ENCODE measurements around the gene OXLD1.

Gene OXLD1

DNA sequence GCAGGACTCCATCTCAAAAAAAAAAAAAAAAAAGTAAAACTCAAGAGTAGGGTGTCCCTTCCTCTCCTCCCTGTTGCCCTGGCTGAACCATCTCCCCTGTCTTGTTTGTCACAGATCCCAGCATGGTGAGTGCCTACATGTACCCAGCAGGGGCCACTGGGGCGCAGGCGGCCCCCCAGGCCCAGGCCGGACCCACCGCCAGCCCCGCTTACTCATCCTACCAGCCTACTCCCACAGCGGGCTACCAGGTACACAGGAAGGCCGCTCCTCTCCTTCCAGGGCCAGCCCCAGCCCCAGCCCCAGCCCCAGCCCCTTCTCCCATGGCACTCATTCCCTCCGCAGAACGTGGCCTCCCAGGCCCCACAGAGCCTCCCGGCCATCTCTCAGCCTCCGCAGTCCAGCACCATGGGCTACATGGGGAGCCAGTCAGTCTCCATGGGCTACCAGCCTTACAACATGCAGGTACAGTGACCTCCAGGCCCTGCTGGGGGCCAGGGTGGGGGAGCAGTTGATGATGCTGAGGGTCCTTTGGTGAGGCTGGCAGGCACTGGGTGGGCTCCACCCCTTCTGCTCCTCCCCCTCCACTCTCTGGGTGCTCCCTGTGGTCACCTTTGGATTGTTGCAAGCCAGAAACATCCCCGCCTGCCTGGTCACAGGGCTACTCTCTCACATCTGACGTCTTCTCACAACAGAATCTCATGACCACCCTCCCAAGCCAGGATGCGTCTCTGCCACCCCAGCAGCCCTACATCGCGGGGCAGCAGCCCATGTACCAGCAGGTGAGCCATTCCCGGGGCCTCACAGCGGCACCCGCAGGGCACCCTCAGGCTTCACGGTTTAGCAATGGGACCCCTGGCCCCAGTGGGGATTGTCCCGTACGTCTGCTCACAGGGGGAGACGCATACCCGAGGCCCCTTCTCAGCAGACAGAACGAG, 34.2 kb upstream of the OXLD1 start:
- H3K9ac ChIP-seq (ENCODE audit: low read length) = peak overlapping the region; percentile 7
- no peaks in the 10 kb centered on the region for H3K27me3 ChIP-seq (ENCODE audit: control insufficient read depth, insufficient read depth, low read length)
- no peak overlapping the region for H3K4me3 ChIP-seq (ENCODE audit: low read depth, low read length)
- H3K27ac ChIP-seq (ENCODE audit: low read depth, low read length) = no peak overlapping the region
- H3K9me3 ChIP-seq (ENCODE audit: control insufficient read depth, insufficient read depth, low read depth, low read length) = no peaks in the 10 kb centered on the region
- H3K4me1 ChIP-seq (ENCODE audit: control insufficient read depth, insufficient read depth, low read length) = peaks cover 14% of the 10 kb centered on the region
- H3K36me3 ChIP-seq (ENCODE audit: control insufficient read depth, insufficient read depth, low read length) = peaks cover 66% of the 10 kb centered on the region

DNA sequence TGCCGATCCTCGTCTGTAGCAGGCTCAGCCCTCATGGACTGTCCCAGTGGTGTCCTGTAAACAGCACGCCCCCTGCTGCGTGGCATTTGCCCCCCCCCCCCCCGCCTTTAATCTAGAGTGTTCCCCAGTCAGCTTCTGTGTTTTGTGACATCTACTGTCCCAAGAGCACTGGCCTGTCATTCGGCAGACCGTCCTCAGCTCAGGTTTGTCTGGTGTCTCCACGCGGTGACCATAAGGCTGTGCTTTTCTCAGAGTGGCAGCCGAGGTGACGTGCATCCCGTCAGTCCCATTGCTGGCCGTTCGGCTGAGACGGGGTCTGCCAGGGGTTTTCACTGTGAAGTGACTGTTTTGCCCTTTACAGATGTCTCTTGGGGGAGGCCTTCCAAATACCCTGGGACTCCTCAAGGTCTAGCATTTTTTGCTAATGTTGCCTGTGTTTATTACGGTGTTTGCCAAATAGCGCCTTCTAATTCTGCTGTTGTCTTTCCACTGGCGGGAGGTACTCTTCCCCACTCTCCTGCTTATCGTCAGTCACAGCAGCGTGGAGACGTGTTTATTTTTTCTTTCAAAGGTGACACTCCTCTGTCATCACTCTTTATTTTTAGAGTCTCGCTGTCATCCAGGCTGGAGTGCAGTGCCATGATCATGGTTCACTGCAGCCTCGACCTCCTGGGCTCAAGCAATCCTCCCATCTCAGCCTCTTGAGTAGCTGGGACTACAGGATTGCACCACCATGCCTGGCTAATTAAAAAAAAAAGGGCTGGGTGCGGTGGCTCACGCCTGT, 31.0 kb upstream of the OXLD1 start:
- no peak overlapping the region for H3K27ac ChIP-seq (ENCODE audit: low read depth, low read length)
- no peak overlapping the region for H3K9ac ChIP-seq (ENCODE audit: low read length)
- H3K9me3 ChIP-seq (ENCODE audit: control insufficient read depth, insufficient read depth, low read depth, low read length) = no peaks in the 10 kb centered on the region
- peaks cover 8% of the 10 kb centered on the region for H3K4me1 ChIP-seq (ENCODE audit: control insufficient read depth, insufficient read depth, low read length)
- no peak overlapping the region for H3K4me3 ChIP-seq (ENCODE audit: low read depth, low read length)
- peaks cover 85% of the 10 kb centered on the region for H3K36me3 ChIP-seq (ENCODE audit: control insufficient read depth, insufficient read depth, low read length)
- no peaks in the 10 kb centered on the region for H3K27me3 ChIP-seq (ENCODE audit: control insufficient read depth, insufficient read depth, low read length)

DNA sequence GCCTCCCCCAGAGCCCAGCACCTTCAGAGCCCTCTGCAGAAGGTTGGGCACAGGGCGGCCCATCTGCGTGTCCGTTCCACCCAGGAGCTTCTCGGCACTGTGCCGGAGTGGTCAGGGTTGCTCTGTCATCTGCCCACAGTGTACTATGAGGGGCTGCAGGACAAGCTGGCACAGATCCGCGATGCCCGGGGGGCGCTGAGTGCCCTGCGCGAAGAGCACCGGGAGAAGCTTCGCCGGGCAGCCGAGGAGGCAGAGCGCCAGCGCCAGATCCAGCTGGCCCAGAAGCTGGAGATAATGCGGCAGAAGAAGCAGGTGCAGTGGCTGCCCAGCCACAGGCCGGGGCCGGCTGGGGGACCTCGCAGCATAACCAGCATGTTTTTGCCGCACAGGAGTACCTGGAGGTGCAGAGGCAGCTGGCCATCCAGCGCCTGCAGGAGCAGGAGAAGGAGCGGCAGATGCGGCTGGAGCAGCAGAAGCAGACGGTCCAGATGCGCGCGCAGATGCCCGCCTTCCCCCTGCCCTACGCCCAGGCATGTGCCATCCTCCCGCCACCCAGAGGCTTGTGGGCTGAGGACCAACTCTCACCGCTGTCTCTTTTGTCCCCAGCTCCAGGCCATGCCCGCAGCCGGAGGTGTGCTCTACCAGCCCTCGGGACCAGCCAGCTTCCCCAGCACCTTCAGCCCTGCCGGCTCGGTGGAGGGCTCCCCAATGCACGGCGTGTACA, 30.0 kb upstream of the OXLD1 start:
- no peak overlapping the region for H3K4me3 ChIP-seq (ENCODE audit: low read depth, low read length)
- peaks cover 86% of the 10 kb centered on the region for H3K36me3 ChIP-seq (ENCODE audit: control insufficient read depth, insufficient read depth, low read length)

DNA sequence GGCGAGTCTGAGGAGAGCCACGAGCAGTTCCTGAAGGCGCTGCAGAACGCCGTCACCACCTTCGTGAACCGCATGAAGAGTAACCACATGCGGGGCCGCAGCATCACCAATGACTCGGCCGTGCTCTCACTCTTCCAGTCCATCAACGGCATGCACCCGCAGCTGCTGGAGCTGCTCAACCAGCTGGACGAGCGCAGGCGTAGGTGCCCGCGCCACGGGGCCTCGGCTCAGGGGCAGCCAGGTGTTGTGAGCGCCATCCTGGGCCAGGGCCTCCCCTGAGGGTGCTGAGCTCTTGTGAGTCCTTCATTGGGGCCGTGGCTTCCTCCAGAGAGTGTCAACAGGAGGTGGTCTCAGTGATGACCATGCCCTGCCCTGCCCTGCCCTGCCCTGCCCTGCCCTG, 29.4 kb upstream of the OXLD1 start:
- H3K9me3 ChIP-seq (ENCODE audit: control insufficient read depth, insufficient read depth, low read depth, low read length) = no peaks in the 10 kb centered on the region
- H3K4me3 ChIP-seq (ENCODE audit: low read depth, low read length) = no peak overlapping the region
- H3K27me3 ChIP-seq (ENCODE audit: control insufficient read depth, insufficient read depth, low read length) = no peaks in the 10 kb centered on the region
- no peaks in the 10 kb centered on the region for H3K4me1 ChIP-seq (ENCODE audit: control insufficient read depth, insufficient read depth, low read length)
- no peak overlapping the region for H3K27ac ChIP-seq (ENCODE audit: low read depth, low read length)
- H3K36me3 ChIP-seq (ENCODE audit: control insufficient read depth, insufficient read depth, low read length) = peaks cover 86% of the 10 kb centered on the region
- no peak overlapping the region for H3K9ac ChIP-seq (ENCODE audit: low read length)

More for the DNA sequence above, 30.0 kb upstream of the OXLD1 start:
- no peaks in the 10 kb centered on the region for H3K27me3 ChIP-seq (ENCODE audit: control insufficient read depth, insufficient read depth, low read length)
- no peak overlapping the region for H3K9ac ChIP-seq (ENCODE audit: low read length)
- no peak overlapping the region for H3K27ac ChIP-seq (ENCODE audit: low read depth, low read length)
- peaks cover under 1% of the 10 kb centered on the region for H3K4me1 ChIP-seq (ENCODE audit: control insufficient read depth, insufficient read depth, low read length)
- H3K9me3 ChIP-seq (ENCODE audit: control insufficient read depth, insufficient read depth, low read depth, low read length) = no peaks in the 10 kb centered on the region

DNA sequence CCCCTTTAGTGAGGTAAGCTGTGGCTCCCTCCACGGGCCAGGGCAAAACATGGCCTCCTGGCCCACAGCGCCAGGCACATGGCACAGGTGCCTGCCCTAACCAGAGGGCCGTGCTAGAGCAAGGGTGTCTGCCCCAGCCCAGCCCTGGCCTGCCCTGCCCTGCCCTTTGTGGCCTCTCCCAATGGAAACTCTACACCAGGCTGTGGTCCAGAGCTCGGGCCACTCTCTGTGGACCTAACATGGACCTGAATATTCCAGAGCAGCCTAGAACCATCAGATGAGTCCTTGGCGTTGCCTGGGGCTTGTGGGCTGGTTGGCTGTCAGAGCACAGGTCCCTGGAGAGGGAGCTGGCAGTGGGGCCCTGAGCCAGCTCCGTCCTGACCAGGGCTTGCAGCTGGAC, 28.8 kb upstream of the OXLD1 start:
- Histone ChIP-seq H3K9ac (ENCODE audit: low read length) (no peak overlapping the region), H3K36me3 (ENCODE audit: control insufficient read depth, insufficient read depth, low read length) (peaks cover 89% of the 10 kb centered on the region), H3K4me3 (ENCODE audit: low read depth, low read length) (no peak overlapping the region), H3K9me3 (ENCODE audit: control insufficient read depth, insufficient read depth, low read depth, low read length) (no peaks in the 10 kb centered on the region), H3K27ac (ENCODE audit: low read depth, low read length) (no peak overlapping the region), H3K4me1 (ENCODE audit: control insufficient read depth, insufficient read depth, low read length) (no peaks in the 10 kb centered on the region), H3K27me3 (ENCODE audit: control insufficient read depth, insufficient read depth, low read length) (no peaks in the 10 kb centered on the region)

DNA sequence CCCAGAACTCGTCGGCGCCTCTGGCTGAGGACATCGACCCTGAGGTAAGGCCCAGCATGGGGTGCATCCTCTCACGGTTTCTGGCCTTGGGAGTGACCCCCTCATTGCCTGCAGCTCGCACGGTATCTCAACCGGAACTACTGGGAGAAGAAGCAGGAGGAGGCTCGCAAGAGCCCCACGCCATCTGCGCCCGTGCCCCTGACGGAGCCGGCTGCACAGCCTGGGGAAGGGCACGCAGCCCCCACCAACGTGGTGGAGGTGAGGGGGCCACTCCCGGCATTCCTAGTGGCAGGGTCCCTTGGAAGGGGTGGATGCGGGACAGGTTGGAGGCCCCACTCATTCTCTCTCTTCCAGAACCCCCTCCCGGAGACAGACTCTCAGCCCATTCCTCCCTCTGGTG, 28.4 kb upstream of the OXLD1 start:
- Histone ChIP-seq H3K9ac (ENCODE audit: low read length) (no peak overlapping the region), H3K27ac (ENCODE audit: low read depth, low read length) (no peak overlapping the region), H3K4me3 (ENCODE audit: low read depth, low read length) (no peak overlapping the region), H3K9me3 (ENCODE audit: control insufficient read depth, insufficient read depth, low read depth, low read length) (no peaks in the 10 kb centered on the region), H3K4me1 (ENCODE audit: control insufficient read depth, insufficient read depth, low read length) (no peaks in the 10 kb centered on the region), H3K27me3 (ENCODE audit: control insufficient read depth, insufficient read depth, low read length) (no peaks in the 10 kb centered on the region), H3K36me3 (ENCODE audit: control insufficient read depth, insufficient read depth, low read length) (peaks cover 93% of the 10 kb centered on the region)

DNA sequence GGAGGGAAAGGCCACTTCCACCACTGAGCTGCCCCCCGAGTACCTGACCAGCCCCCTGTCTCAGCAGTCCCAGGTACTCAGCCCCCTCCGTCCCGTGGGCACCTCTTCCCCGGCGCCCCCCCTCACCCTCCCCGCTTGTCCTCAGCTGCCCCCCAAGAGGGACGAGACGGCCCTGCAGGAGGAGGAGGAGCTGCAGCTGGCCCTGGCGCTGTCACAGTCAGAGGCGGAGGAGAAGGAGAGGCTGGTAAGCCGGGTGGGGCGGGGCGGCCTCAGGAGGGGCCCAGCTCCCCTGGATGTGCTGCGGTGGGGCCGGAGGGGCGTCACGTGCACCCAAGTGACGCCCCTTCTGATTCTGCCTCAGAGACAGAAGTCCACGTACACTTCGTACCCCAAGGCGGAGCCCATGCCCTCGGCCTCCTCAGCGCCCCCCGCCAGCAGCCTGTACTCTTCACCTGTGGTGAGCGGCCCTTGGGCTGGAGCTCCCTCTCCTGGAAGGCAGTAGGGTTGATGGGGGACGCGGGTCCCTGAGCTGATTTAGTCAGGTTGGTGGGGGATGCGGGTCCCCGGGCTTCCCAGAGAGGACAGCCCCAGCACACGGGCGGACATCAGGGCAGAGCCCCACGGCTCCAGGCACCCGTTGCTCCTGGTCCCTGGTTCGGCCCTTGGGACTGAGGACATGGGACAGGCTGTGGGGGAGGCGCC, 27.3 kb upstream of the OXLD1 start:
- Histone ChIP-seq H3K4me3 (ENCODE audit: low read depth, low read length) (no peak overlapping the region), H3K27ac (ENCODE audit: low read depth, low read length) (no peak overlapping the region), H3K27me3 (ENCODE audit: control insufficient read depth, insufficient read depth, low read length) (no peaks in the 10 kb centered on the region), H3K4me1 (ENCODE audit: control insufficient read depth, insufficient read depth, low read length) (no peaks in the 10 kb centered on the region), H3K36me3 (ENCODE audit: control insufficient read depth, insufficient read depth, low read length) (peaks cover 97% of the 10 kb centered on the region), H3K9ac (ENCODE audit: low read length) (no peak overlapping the region), H3K9me3 (ENCODE audit: control insufficient read depth, insufficient read depth, low read depth, low read length) (no peaks in the 10 kb centered on the region)

DNA sequence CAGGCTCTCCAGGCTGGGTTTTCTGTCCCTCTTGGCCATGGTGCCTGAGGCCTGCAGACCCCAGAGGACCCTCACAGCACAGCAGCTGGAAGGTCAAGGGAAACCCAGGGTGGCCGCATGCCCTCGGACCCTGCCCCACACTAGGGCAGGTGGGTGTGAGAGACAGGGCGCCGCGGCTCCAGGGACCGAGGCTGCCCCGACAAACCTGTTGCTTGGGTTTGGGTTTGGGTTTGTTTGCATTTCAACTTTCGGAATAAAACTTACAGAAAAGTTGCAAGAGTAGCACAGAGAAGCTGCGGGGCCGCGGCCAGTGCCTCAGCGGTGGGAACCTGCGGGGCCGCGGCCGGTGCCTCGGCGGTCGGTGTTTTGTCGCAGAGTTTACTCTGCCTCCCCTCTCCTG, 25.2 kb upstream of the OXLD1 start:
- Histone ChIP-seq H3K9ac (ENCODE audit: low read length) (no peak overlapping the region), H3K27ac (ENCODE audit: low read depth, low read length) (no peak overlapping the region), H3K36me3 (ENCODE audit: control insufficient read depth, insufficient read depth, low read length) (peaks cover 98% of the 10 kb centered on the region), H3K27me3 (ENCODE audit: control insufficient read depth, insufficient read depth, low read length) (no peaks in the 10 kb centered on the region), H3K9me3 (ENCODE audit: control insufficient read depth, insufficient read depth, low read depth, low read length) (no peaks in the 10 kb centered on the region), H3K4me1 (ENCODE audit: control insufficient read depth, insufficient read depth, low read length) (no peaks in the 10 kb centered on the region), H3K4me3 (ENCODE audit: low read depth, low read length) (no peak overlapping the region)

DNA sequence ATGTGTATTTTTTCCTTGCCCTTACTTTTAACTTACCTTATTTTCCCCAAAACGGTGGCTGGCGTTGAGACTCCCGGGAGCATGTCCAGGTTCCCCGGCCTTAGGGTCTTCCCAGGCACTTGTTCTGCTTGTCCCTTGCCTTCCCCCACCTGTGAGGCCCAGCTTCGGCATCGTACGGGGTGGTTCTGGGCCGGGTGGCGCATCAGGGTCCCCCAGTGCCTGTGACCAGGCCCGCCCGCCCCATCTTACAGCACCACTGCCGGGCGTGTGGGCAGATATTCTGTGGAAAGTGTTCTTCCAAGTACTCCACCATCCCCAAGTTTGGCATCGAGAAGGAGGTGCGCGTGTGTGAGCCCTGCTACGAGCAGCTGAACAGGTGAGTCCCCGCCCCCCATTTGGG, 24.8 kb upstream of the OXLD1 start:
- Histone ChIP-seq H3K9ac (ENCODE audit: low read length) (no peak overlapping the region), H3K4me3 (ENCODE audit: low read depth, low read length) (no peak overlapping the region), H3K27ac (ENCODE audit: low read depth, low read length) (no peak overlapping the region), H3K27me3 (ENCODE audit: control insufficient read depth, insufficient read depth, low read length) (no peaks in the 10 kb centered on the region), H3K4me1 (ENCODE audit: control insufficient read depth, insufficient read depth, low read length) (no peaks in the 10 kb centered on the region), H3K36me3 (ENCODE audit: control insufficient read depth, insufficient read depth, low read length) (peaks cover 98% of the 10 kb centered on the region), H3K9me3 (ENCODE audit: control insufficient read depth, insufficient read depth, low read depth, low read length) (no peaks in the 10 kb centered on the region)

DNA sequence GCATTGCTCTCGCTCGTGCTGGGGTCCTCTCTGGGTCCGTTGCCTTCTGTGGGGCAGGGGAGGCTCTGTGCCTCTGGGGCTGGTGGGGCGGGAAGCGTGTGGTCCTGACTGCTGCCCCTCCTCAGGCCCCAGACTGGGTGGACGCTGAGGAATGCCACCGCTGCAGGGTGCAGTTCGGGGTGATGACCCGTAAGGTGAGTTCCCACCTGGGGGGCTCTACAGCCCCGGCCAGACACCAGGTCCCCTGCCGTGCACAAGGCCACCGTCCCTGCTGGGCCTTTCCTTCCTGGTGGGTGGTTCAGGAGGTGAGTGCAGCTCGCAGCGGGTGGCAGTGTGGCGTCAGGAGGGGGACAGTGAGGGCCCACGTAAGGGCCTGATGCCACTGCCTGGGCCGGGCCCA, 24.1 kb upstream of the OXLD1 start:
- H3K4me3 ChIP-seq (ENCODE audit: low read depth, low read length) = no peak overlapping the region
- no peaks in the 10 kb centered on the region for H3K4me1 ChIP-seq (ENCODE audit: control insufficient read depth, insufficient read depth, low read length)
- H3K36me3 ChIP-seq (ENCODE audit: control insufficient read depth, insufficient read depth, low read length) = peaks cover 98% of the 10 kb centered on the region
- H3K27ac ChIP-seq (ENCODE audit: low read depth, low read length) = no peak overlapping the region
- H3K9ac ChIP-seq (ENCODE audit: low read length) = no peak overlapping the region
- no peaks in the 10 kb centered on the region for H3K27me3 ChIP-seq (ENCODE audit: control insufficient read depth, insufficient read depth, low read length)
- H3K9me3 ChIP-seq (ENCODE audit: control insufficient read depth, insufficient read depth, low read depth, low read length) = no peaks in the 10 kb centered on the region
